Ishikawa (cell line): ENCODE data around the gene CACNA1A.

Source experiments
- CEBPB ChIP-seq: IDR thresholded peaks from 2 replicates; pipeline ENCODE4 v1.6.1; 2012
- CREB1 ChIP-seq: IDR thresholded peaks from 2 replicates; pipeline ENCODE4 v1.6.1; 2012; ENCODE audit warnings: low read depth
- EGR1 ChIP-seq: IDR thresholded peaks from 2 replicates; pipeline ENCODE4 v1.6.1; 2012
- EP300 ChIP-seq: IDR thresholded peaks from 2 replicates; pipeline ENCODE4 v1.6.1; 2012; ENCODE audit warnings: borderline replicate concordance
- FOXM1 ChIP-seq: IDR thresholded peaks from 2 replicates; pipeline ENCODE4 v1.6.1; 2012; ENCODE audit warnings: low read depth, borderline replicate concordance
- MAX ChIP-seq: IDR thresholded peaks from 2 replicates; pipeline ENCODE4 v1.6.1; 2012
- NFIC ChIP-seq: IDR thresholded peaks from 2 replicates; pipeline ENCODE4 v1.6.1; 2012
- RAD21 ChIP-seq: IDR thresholded peaks from 2 replicates; pipeline ENCODE4 v1.6.1; 2012; ENCODE audit warnings: low read depth
- REST ChIP-seq: IDR thresholded peaks from 2 replicates; pipeline ENCODE4 v1.6.1; 2012; ENCODE audit warnings: low read depth, mild to moderate bottlenecking
- TAF1 ChIP-seq: IDR thresholded peaks from 2 replicates; pipeline ENCODE4 v1.6.1; 2012; ENCODE audit warnings: low read depth, mild to moderate bottlenecking
- TCF12 ChIP-seq: IDR thresholded peaks from 2 replicates; pipeline ENCODE4 v1.6.1; 2012; ENCODE audit warnings: low read depth
- TEAD4 ChIP-seq: IDR thresholded peaks from 2 replicates; pipeline ENCODE4 v1.6.1; 2012
- USF1 ChIP-seq: IDR thresholded peaks from 2 replicates; pipeline ENCODE4 v1.6.1; 2012
- YY1 ChIP-seq: IDR thresholded peaks from 2 replicates; pipeline ENCODE4 v1.6.1; 2012; ENCODE audit warnings: low read depth
- ZBTB7A ChIP-seq: IDR thresholded peaks from 2 replicates; pipeline ENCODE4 v1.6.1; 2012; ENCODE audit warnings: low read depth

The CACNA1A gene

GRCh38 chr19:13260883-13261653 lies 245.2 kb downstream of the CACNA1A start:
- no peak for TF ChIP-seq CEBPB
- TF ChIP-seq FOXM1: no peak
- no peak for TF ChIP-seq YY1
- no peak for TF ChIP-seq TEAD4
- no peak for TF ChIP-seq ZBTB7A
- no peak for TF ChIP-seq CREB1
- TF ChIP-seq USF1: peak; percentile 44; the same call in 1 of the 2 replicates
- TF ChIP-seq TAF1: no peak

- TF ChIP-seq ZBTB7A: no peak
- TF ChIP-seq TAF1: no peak
- no peak for TF ChIP-seq CREB1
- no peak for TF ChIP-seq RAD21
- no peak for TF ChIP-seq CEBPB
- TF ChIP-seq YY1: no peak
- no peak for TF ChIP-seq MAX
- TF ChIP-seq FOXM1: no peak
- TF ChIP-seq USF1: no peak
- no peak for TF ChIP-seq EGR1
- no peak for TF ChIP-seq TEAD4
- TF ChIP-seq TCF12: no peak
- TF ChIP-seq EP300: no peak
- no peak for TF ChIP-seq NFIC
- no peak for TF ChIP-seq REST
Measured at GRCh38 chr19:13256918-13257317, 249.4 kb downstream of the CACNA1A start.

- TF ChIP-seq TCF12 (no peak), NFIC (no peak), USF1 (no peak), REST (no peak), CEBPB (no peak), TEAD4 (no peak), EGR1 (no peak), ZBTB7A (no peak), CREB1 (no peak), MAX (no peak), RAD21 (no peak), EP300 (no peak), YY1 (no peak), FOXM1 (no peak), TAF1 (no peak)
Measured at GRCh38 chr19:13255719-13256059, 250.6 kb downstream of the CACNA1A start.

- TF ChIP-seq MAX (no peak), NFIC (no peak)
Measured at GRCh38 chr19:13255041-13255718, 251.1 kb downstream of the CACNA1A start.

GRCh38 chr19:13252569-13253335 lies 253.5 kb downstream of the CACNA1A start:
- TF ChIP-seq TCF12 (no peak), CREB1 (no peak), MAX (no peak), REST (no peak), USF1 (no peak), ZBTB7A (no peak), TEAD4 (no peak), NFIC (no peak), EGR1 (no peak), EP300 (no peak)
